MCF 10A (cell line): ENCODE results near the gene DOK5. TPM values are rescaled to one million over a fixed set of nuclear protein-coding genes. Genes with fewer than 3 reads are reported as not detected.

Source experiments
- BruUV-seq: library from RNA; stranded (reverse); fragments of 400-500 nt; replicated peaks from 2 replicates; lab custom pipeline; 2021; lab: Mats Ljungman, UMichigan
- CTCF ChIA-PET: fragments of 300-600 bp; sonication (Branson Sonifier 250); formaldehyde crosslinking; extraction: SDS; loops from one replicate; lab custom pipeline; 2021; ENCODE audit warnings: antibody characterized with exemption, inconsistent platforms; lab: Yijun Ruan, JAX
- POLR2A ChIA-PET: fragments of 300-600, 350-650 bp; sonication (Branson Sonifier 250); formaldehyde crosslinking; extraction: SDS; loops from one replicate; lab custom pipeline; 2020; ENCODE audit warnings: antibody characterized with exemption, inconsistent platforms; lab: Yijun Ruan, JAX
- DNase-seq: peaks from one replicate; pipeline ENCODE4 v3.0.0-alpha.2; 2018; ENCODE audit not compliant: unreplicated experiment
- H3K27ac Mint-ChIP-seq: one replicate; pipeline ENCODE4 v1.8.0; 2022; ENCODE audit warnings: mild to moderate bottlenecking, low read depth, mixed read lengths; ENCODE audit not compliant: unreplicated experiment
- H3K27me3 Mint-ChIP-seq: one replicate; pipeline ENCODE4 v1.8.0; 2022; ENCODE audit warnings: mixed read lengths; ENCODE audit not compliant: insufficient read depth, unreplicated experiment
- H3K36me3 Mint-ChIP-seq: one replicate; pipeline ENCODE4 v1.8.0; 2022; ENCODE audit warnings: mild to moderate bottlenecking, moderate library complexity, mixed read lengths; ENCODE audit not compliant: insufficient read depth, unreplicated experiment
- H3K4me1 Mint-ChIP-seq: one replicate; pipeline ENCODE4 v1.8.0; 2022; ENCODE audit warnings: mixed read lengths; ENCODE audit not compliant: insufficient read depth, unreplicated experiment
- H3K4me3 Mint-ChIP-seq: one replicate; pipeline ENCODE4 v1.8.0; 2022; ENCODE audit warnings: mild to moderate bottlenecking, moderate library complexity, mixed read lengths; ENCODE audit not compliant: unreplicated experiment
- H3K9me3 Mint-ChIP-seq: one replicate; pipeline ENCODE4 v1.8.0; 2022; ENCODE audit warnings: mixed read lengths; ENCODE audit not compliant: unreplicated experiment
- intact Hi-C: fragments of 100-400 bp; cut with micrococcal nuclease; formaldehyde crosslinking; loops from 2 replicates; pipeline ENCODE4 v1.14.1; 2022
- total RNA-seq: library from RNA; stranded (reverse); gene quantifications from 2 replicates; pipeline ENCODE4 v1.2.3, GENCODE V29; 2022
- TF ChIP-seq, protein P1 (sequence below): fragments of 200-600 bp; IDR thresholded peaks from one replicate; pipeline ENCODE4 v1.8.0; 2022; ENCODE audit warnings: antibody characterized with exemption, mild to moderate bottlenecking; ENCODE audit not compliant: unreplicated experiment

The DOK5 gene
- total RNA-seq, 1 experiment from 2014 or later, result not detected

DNA sequence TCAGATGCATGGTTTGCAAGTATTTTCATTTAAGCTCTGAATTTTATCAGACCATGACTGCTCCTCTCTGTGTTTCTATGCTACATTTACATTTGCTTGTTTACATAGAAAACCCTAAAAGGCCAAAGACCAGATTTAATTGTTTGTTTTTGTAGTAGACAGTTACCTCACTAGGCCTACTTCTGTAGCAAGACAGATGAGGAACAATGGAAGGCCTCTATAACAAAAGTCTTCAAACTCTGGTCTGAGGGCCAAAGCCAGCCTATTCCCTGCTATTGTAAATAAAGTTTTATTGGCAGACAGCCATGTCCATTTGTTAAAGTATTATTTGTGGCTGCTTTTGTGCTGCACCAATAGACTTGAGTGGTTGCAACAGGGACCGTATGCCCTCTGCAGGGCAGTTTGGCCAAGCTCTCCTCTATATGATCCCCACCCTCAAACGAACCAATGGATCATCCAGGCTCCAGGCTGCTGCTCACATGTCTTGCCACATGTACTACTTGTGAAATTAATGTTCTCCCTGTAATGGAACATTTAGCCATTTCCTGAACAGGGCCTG is 182.0 kb downstream of the DOK5 start:
- Mint-ChIP-seq H3K4me3 (no peak overlapping the region), H3K27ac (no peak overlapping the region), H3K36me3 (no peaks in the 10 kb centered on the region), H3K27me3 (peaks cover 45% of the 10 kb centered on the region), H3K4me1 (no peaks in the 10 kb centered on the region), H3K9me3 (no peaks in the 10 kb centered on the region)
- CTCF ChIA-PET, result interaction anchor here (0.6 to 3.9 kb wide), 9 partner anchors 10 to 1715 kb away, joined by 3 to 36 read pairs (median 3); no protein-coding TSS in a partner anchor
- TF ChIP-seq, protein P1, sequence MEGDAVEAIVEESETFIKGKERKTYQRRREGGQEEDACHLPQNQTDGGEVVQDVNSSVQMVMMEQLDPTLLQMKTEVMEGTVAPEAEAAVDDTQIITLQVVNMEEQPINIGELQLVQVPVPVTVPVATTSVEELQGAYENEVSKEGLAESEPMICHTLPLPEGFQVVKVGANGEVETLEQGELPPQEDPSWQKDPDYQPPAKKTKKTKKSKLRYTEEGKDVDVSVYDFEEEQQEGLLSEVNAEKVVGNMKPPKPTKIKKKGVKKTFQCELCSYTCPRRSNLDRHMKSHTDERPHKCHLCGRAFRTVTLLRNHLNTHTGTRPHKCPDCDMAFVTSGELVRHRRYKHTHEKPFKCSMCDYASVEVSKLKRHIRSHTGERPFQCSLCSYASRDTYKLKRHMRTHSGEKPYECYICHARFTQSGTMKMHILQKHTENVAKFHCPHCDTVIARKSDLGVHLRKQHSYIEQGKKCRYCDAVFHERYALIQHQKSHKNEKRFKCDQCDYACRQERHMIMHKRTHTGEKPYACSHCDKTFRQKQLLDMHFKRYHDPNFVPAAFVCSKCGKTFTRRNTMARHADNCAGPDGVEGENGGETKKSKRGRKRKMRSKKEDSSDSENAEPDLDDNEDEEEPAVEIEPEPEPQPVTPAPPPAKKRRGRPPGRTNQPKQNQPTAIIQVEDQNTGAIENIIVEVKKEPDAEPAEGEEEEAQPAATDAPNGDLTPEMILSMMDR, result no peak
- POLR2A ChIA-PET, result interaction anchor here (0.6 kb wide), 1 partner anchor 1924 kb away, joined by 3 read pairs; no protein-coding TSS in a partner anchor
- BruUV-seq, result no TSS peak
- intact Hi-C loops, result no loop called here
- no peak for DNase-seq

DNA sequence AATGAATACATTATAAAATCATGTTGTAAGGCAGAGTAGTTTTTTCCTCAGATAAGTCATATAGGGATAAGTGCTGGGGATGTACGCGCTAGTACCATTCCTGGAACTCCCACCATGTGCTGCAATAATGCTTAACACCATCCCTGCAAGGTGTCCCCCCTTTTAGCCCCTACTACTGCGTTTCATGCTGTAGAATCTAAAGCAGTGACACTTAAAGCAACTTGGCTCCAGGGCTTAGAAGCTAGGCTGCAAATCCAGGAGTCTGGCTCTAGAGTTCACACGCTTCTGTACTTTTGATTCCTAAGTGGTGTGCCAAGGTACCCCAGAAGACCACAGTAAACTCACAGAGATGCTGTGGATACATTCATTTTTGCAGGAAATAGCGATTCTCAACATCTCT is 183.1 kb downstream of the DOK5 start:
- H3K27me3 Mint-ChIP-seq, result peaks cover 47% of the 10 kb centered on the region
- H3K4me3 Mint-ChIP-seq, result no peak overlapping the region
- no peaks in the 10 kb centered on the region for H3K9me3 Mint-ChIP-seq
- intact Hi-C loops, result no loop called here
- POLR2A ChIA-PET, result no interaction called here
- TF ChIP-seq, protein P1, result no peak
- H3K27ac Mint-ChIP-seq, result no peak overlapping the region
- no TSS peak for BruUV-seq
- H3K4me1 Mint-ChIP-seq, result no peaks in the 10 kb centered on the region
- CTCF ChIA-PET, result interaction anchor here (0.6 to 3.9 kb wide), 9 partner anchors 9 to 1870 kb away, joined by 3 to 36 read pairs (median 4); no protein-coding TSS in a partner anchor
- no peak for DNase-seq
- no peaks in the 10 kb centered on the region for H3K36me3 Mint-ChIP-seq

DNA sequence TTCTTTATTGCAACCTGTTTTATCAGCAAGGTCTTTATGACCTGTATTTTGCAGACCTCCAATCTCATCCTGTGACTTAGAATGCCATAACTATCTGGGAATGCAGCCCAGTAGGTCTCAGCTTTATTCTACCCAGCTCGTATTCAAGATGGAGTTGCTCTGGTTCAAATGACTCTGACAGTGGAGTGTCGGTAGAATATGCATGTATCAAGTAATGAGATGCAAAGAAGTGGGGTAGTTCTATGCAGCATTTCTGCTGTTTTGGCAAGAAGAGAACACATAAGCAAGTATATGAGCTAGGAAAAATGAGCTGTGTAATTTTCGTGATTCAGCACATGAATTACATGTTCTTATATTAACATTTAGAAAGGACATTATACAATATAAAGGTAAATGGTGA is 185.9 kb downstream of the DOK5 start:
- intact Hi-C loops, result no loop called here

DNA sequence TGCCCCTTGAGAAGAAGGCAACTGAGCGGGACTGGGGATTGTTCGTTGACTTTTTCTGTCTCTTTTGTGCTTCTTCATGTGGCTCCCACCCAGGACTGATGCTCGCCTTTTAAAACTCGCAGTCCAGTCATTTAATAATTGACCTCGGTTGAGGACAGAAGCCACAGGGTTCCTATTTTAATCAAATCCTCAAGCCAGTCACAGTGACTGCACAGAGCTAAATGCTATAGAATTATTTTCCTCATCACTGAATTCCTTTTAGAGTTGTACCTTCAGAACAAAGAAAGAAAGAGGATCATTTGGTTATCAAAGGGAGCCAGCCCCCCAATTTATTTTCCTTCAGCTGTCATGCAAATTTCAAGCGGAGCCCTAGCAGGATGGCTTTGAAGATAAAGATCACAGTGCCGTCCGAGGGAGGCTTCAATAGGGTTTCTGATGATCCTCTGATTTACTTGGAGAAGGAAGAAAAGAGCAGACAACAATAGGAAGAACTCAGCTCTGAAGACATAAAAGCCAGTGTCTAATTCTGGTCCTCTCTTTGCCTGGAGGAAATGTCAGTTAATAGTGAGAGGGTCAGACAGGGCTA is 186.6 kb downstream of the DOK5 start:
- no peaks in the 10 kb centered on the region for H3K4me1 Mint-ChIP-seq
- BruUV-seq, result no TSS peak
- TF ChIP-seq, protein P1, result no peak
- ChIA-PET CTCF (interaction anchor here (0.6 to 4.0 kb wide), 6 partner anchors 12 to 61 kb away, joined by 3 to 21 read pairs (median 5); no protein-coding TSS in a partner anchor), POLR2A (no interaction called here)
- H3K27me3 Mint-ChIP-seq, result peaks cover 49% of the 10 kb centered on the region
- intact Hi-C loops, result no loop called here
- no peak overlapping the region for H3K4me3 Mint-ChIP-seq
- no peak for DNase-seq
- no peak overlapping the region for H3K27ac Mint-ChIP-seq
- H3K9me3 Mint-ChIP-seq, result no peaks in the 10 kb centered on the region
- no peaks in the 10 kb centered on the region for H3K36me3 Mint-ChIP-seq

More for the DNA sequence above, 185.9 kb downstream of the DOK5 start:
- no TSS peak for BruUV-seq
- no peak for DNase-seq
- Mint-ChIP-seq H3K36me3 (no peaks in the 10 kb centered on the region), H3K4me3 (no peak overlapping the region), H3K4me1 (no peaks in the 10 kb centered on the region), H3K27me3 (peaks cover 42% of the 10 kb centered on the region), H3K9me3 (no peaks in the 10 kb centered on the region), H3K27ac (no peak overlapping the region)
- TF ChIP-seq, protein P1, result no peak
- ChIA-PET CTCF (interaction anchor here (0.7 to 4.0 kb wide), 5 partner anchors 11 to 442 kb away, joined by 3 to 21 read pairs (median 5); no protein-coding TSS in a partner anchor), POLR2A (no interaction called here)
